Upper lobe of right lung (tissue), 1 donor: Measurements from ENCODE around the gene MYMX. TPM values are rescaled to one million over a fixed set of nuclear protein-coding genes. Genes with fewer than 3 reads are reported as not detected.

Source experiments
- ATAC-seq: fragments of 200-7000 bp; cut with Tn5 transposase; one replicate; pipeline ENCODE4 v1.9.1; 2020; ENCODE audit warnings: mild to moderate bottlenecking, moderate library complexity
- DNase-seq: peaks from one replicate; pipeline ENCODE4 v3.0.0-alpha.2; 2020
- H3K27ac ChIP-seq: fragments of 200-600 bp; one replicate; pipeline ENCODE4 v1.8.0; 2022
- H3K27me3 ChIP-seq: fragments of 200-600 bp; one replicate; pipeline ENCODE4 v1.8.0; 2022; ENCODE audit warnings: mild to moderate bottlenecking
- H3K36me3 ChIP-seq: fragments of 200-600 bp; one replicate; pipeline ENCODE4 v1.8.0; 2022
- H3K4me1 ChIP-seq: fragments of 200-600 bp; one replicate; pipeline ENCODE4 v1.8.0; 2022
- H3K4me3 ChIP-seq: fragments of 200-600 bp; one replicate; pipeline ENCODE4 v1.8.0; 2022; ENCODE audit warnings: mild to moderate bottlenecking
- H3K9me3 ChIP-seq: fragments of 200-600 bp; one replicate; pipeline ENCODE4 v1.8.0; 2022
- intact Hi-C: fragments of 100-400 bp; cut with DNase I; formaldehyde crosslinking; loops from one replicate; pipeline ENCODE4 v1.11.0; 2022
- total RNA-seq: library from RNA; stranded (reverse); fragmentation: NEBNext Ultra II Directional; extraction: Animal tissue kit (Norgen Biotek cat#: 25700); gene quantifications from one replicate; pipeline ENCODE4 v1.2.1, GENCODE V29; 2021
- TF ChIP-seq, protein P1 (sequence below): fragments of 200-600 bp; IDR thresholded peaks from one replicate; pipeline ENCODE4 v1.8.0; 2022; ENCODE audit warnings: antibody characterized with exemption
- donor health status: DM: no; HTN: yes; CAD: no; lungs with severe emphysema.

Gene MYMX
- total RNA-seq, 1 donor from 2014 or later: 0.52 TPM

DNA sequence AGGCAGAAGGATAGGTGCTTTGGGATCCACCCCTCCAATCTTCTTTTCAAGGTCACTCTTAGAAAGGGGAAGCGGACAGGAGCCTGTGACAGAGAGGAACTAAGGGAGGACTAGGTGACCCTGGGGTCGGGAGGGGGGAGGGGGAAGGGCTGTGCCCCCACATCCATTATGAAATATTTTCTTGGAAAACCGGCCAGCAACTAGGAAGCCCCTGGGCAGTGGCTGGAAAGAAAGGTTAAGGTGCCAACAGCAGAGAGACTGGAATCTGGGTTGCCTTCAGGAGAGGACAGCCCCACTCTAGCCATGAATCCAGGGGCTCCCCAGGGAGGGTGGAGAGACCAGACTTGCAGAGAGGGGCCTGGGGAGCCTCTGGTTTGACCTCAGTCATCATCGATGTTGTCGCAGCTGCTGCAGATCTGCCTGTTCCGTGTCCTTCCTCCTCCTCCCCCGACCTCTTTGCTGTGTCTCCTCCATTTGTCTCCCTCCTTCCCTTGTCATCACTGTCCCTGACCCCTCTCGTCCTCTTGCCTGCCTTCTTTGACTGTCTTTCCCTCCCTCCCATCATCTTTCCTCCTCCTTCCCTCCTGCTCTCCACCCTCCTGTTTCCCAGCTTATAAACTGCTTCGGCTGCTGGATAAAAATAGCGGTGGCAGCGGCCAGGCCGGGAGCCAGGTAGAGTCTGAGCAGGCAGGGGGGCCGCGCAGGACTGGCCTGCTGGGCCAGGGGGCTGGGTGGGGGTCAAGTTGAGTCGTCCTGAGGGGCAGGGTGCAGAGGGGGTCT lies 9.8 kb downstream of the MYMX start:
- Histone ChIP-seq H3K27ac (peak overlapping the region; percentile 11), H3K4me1 (peaks cover 37% of the 10 kb centered on the region)
- ATAC-seq: no peak

DNA sequence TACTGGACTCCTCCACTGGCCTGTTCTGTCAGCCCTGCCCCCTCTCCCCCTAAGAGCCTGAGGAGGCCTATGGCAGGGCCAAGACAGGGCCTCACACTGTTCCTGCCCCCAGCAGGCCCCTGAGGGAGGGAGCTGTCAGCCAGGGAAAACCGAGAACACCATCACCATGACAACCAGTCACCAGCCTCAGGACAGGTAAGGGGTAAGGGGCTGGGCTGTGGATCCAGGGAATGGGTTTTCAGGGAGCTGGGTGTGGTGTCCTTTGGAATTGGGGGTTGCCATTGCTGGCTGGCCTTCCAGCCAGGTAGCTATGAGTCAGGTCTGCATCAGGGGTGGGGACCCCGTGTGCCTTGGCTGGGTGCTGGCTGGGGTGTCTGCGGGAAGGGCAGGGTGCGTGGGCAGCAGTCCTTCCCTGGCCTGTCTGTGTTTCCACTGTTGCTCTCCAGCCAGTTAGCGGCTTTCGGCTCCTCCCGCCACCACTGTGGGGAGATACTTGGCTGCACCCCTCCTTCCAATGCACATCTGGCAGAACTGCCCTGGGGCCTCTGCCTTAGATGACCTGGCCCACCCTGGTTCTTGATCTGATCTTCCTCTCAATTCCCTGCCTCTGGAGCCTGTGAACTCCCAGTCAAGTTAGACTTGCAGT lies 10.5 kb downstream of the MYMX start:
- Histone ChIP-seq H3K27me3 (no peaks in the 10 kb centered on the region), H3K27ac (no peak overlapping the region), H3K4me1 (peaks cover 29% of the 10 kb centered on the region), H3K4me3 (no peak overlapping the region), H3K36me3 (peaks cover 27% of the 10 kb centered on the region), H3K9me3 (no peaks in the 10 kb centered on the region)
- DNase-seq: no peak
- intact Hi-C loops: no loop called here
- TF ChIP-seq, protein P1, sequence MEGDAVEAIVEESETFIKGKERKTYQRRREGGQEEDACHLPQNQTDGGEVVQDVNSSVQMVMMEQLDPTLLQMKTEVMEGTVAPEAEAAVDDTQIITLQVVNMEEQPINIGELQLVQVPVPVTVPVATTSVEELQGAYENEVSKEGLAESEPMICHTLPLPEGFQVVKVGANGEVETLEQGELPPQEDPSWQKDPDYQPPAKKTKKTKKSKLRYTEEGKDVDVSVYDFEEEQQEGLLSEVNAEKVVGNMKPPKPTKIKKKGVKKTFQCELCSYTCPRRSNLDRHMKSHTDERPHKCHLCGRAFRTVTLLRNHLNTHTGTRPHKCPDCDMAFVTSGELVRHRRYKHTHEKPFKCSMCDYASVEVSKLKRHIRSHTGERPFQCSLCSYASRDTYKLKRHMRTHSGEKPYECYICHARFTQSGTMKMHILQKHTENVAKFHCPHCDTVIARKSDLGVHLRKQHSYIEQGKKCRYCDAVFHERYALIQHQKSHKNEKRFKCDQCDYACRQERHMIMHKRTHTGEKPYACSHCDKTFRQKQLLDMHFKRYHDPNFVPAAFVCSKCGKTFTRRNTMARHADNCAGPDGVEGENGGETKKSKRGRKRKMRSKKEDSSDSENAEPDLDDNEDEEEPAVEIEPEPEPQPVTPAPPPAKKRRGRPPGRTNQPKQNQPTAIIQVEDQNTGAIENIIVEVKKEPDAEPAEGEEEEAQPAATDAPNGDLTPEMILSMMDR: no peak
- ATAC-seq: no peak

More for the DNA sequence above, 9.8 kb downstream of the MYMX start:
- Histone ChIP-seq H3K9me3 (no peaks in the 10 kb centered on the region), H3K27me3 (no peaks in the 10 kb centered on the region), H3K36me3 (peaks cover 20% of the 10 kb centered on the region), H3K4me3 (no peak overlapping the region)
- TF ChIP-seq, protein P1: no peak
- intact Hi-C loops: no loop called here
- no peak for DNase-seq

DNA sequence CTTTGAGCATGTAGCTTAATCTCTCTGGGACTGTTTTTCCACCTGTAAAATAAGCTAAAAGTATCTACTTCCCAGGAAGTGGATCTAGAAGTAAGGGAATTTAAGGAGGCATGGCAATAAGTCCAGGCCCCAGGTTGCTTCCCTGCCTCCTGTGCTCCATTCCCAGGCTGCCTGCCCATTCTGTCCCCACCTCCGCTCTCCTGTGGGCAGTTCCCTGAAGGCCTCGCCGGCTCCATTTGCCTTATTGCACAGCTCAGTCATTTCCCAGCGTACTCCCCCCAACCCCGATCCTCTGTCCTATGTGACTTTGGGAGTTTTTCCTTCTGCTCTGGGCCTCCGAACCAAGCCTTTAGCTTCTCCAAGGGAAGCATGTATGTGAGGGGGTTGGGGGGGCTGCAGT lies 11.3 kb downstream of the MYMX start:
- no peak overlapping the region for H3K4me3 ChIP-seq
- no peak overlapping the region for H3K27ac ChIP-seq
- H3K36me3 ChIP-seq: peaks cover 34% of the 10 kb centered on the region
- no peaks in the 10 kb centered on the region for H3K9me3 ChIP-seq
- no peaks in the 10 kb centered on the region for H3K27me3 ChIP-seq
- no peak for DNase-seq
- ATAC-seq: no peak
- intact Hi-C loops: no loop called here
- TF ChIP-seq, protein P1: no peak
- peaks cover 22% of the 10 kb centered on the region for H3K4me1 ChIP-seq

DNA sequence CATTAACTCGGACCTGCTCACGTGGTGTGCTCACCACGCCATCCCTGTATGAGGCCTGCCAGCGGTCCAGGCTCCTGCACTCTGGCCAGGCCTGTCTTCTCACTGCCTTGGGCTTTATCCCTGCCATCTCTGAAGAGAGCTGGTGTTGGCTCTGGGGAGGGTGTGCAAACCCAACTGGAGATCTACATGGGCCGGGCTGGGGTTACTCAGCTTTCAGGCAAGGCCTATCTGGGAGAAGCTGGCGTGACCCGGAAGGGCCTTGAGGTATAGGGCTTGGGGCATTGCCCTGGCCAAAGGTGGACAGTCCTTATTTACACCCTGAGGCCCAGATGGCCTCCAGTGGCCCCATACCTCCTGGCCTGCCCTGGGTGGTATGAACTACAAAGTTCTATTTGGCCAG lies 11.7 kb downstream of the MYMX start:
- Histone ChIP-seq H3K36me3 (peaks cover 38% of the 10 kb centered on the region), H3K4me1 (peaks cover 25% of the 10 kb centered on the region), H3K27me3 (no peaks in the 10 kb centered on the region), H3K9me3 (no peaks in the 10 kb centered on the region), H3K4me3 (no peak overlapping the region), H3K27ac (no peak overlapping the region)
- intact Hi-C loops: no loop called here
- DNase-seq (no peak), ATAC-seq (no peak)
- TF ChIP-seq, protein P1: no peak

DNA sequence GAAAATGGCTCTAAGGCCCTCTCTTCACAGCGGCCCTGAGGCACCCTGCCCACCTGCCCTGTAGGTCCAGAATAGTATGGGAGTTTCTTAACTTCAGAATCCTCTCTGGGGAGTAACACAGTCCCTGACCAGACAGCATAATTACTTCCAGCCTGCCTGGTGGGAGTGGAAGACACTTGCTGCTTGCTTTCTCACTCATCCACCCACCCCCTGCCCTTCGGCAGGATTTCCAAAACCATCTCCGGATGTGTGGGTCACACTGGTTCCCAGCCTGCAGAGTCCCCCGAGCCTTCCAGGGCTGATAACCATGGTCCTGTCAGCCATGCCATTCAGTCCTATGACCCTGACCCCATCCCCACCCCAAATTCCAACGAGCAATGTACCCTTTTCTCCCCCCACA lies 12.1 kb downstream of the MYMX start:
- no peak for DNase-seq
- Histone ChIP-seq H3K9me3 (no peaks in the 10 kb centered on the region), H3K27ac (no peak overlapping the region), H3K36me3 (peaks cover 38% of the 10 kb centered on the region), H3K27me3 (no peaks in the 10 kb centered on the region), H3K4me1 (peaks cover 28% of the 10 kb centered on the region), H3K4me3 (no peak overlapping the region)
- TF ChIP-seq, protein P1: no peak
- ATAC-seq: no peak
- intact Hi-C loops: no loop called here
